ENCODE measurements around the gene GAA. TPM values are rescaled to one million over a fixed set of nuclear protein-coding genes. Genes with fewer than 3 reads are reported as not detected.
A peak's percentile ranks its signal among the peaks of the same experiment; 100 is the strongest.

The GAA gene
- total RNA-seq, 1 experiment from 2014 or later: 30.3 TPM

DNA sequence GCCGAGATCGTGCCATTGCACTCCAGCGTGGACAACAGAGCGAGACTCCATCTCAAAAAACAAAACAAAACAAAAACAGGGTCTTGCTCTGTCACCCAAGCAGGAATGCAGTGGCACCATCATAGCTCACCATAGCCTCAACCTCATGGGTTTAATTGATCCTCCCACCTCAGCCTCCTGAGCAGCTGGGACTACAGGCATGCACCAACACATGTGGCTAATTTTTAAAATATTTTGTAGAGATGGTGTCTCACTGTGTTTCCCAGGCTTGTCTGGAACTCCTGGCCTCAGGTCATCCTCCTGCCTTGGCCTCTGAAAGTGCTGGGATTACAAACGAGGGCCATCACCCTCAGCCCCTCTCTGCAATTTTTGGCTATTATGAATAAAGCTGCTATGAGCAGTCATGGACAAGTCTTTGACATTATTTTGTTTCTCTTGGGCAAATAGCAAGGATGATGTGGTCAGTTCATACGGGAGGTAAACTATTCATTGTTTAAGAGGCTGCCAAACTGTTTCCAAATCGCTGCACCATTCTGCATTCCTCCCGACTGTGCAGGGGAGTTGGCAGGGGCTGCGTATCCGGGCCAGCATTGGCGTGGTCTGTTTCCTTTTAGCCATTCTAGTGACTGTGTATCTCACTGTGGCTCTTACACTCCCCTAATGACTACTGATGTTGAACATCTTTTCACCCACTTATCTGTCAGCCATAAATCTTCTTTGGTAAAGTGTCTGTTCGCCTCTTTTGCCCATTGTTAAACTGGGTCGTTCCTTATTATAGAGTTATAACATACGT is 24.5 kb downstream of the GAA start:
- Histone ChIP-seq H2BK5ac (ENCODE audit: insufficient read length, low read length) (no peak overlapping the region), H4K8ac (replicated peaks; ENCODE audit: insufficient read length, low read depth, low read length) (no peak overlapping the region), H2BK120ac (ENCODE audit: low read depth, low read length, poor library complexity, severe bottlenecking) (no peak overlapping the region), H3K4ac (ENCODE audit: low read depth, low read length) (no peak overlapping the region), H2AFZ (ENCODE audit: low read length) (no peak overlapping the region), H2BK12ac (ENCODE audit: insufficient read length, low read depth, low read length) (no peak overlapping the region), H3K56ac (ENCODE audit: insufficient read length, low read depth, low read length) (no peak overlapping the region), H4K5ac (ENCODE audit: insufficient read length, low read depth, low read length) (no peak overlapping the region), H3T11ph (ENCODE audit: low read length) (no peak overlapping the region), H3K27ac (ENCODE audit: insufficient read length, low read depth, low read length) (no peak overlapping the region), H2AK5ac (ENCODE audit: insufficient read length, low read length) (no peak overlapping the region), H3K14ac (ENCODE audit: insufficient read depth, low read length) (no peak overlapping the region), H3K9ac (ENCODE audit: extremely low read depth, insufficient read length, low read length) (no peak overlapping the region), H3K27me3 (ENCODE audit: insufficient read depth, low read length) (no peaks in the 10 kb centered on the region), H3K79me1 (ENCODE audit: insufficient read depth, low read depth, low read length, poor library complexity, severe bottlenecking) (no peaks in the 10 kb centered on the region), H2BK15ac (ENCODE audit: low read depth, low read length) (no peak overlapping the region), H3K4me2 (ENCODE audit: insufficient read depth, insufficient read length, low read length) (no peak overlapping the region), H3K9me3 (ENCODE audit: control insufficient read depth, low read depth, low read length) (no peaks in the 10 kb centered on the region), H3K18ac (ENCODE audit: insufficient read length, low read depth, low read length) (no peak overlapping the region), H2BK20ac (ENCODE audit: low read depth, low read length, poor library complexity, severe bottlenecking) (no peak overlapping the region), H4K91ac (ENCODE audit: insufficient read length, low read depth, low read length) (no peak overlapping the region), H3K23ac (ENCODE audit: insufficient read length, low read depth, low read length) (no peak overlapping the region), H3K23me2 (ENCODE audit: insufficient read length, low read depth, low read length, poor library complexity, severe bottlenecking) (no peaks in the 10 kb centered on the region), H3K4me1 (ENCODE audit: insufficient read depth, low read length) (peaks cover 9% of the 10 kb centered on the region; the same call in 1 of the 2 replicates), H4K20me1 (ENCODE audit: control insufficient read depth, insufficient read depth, insufficient read length) (no peaks in the 10 kb centered on the region), H3K79me2 (ENCODE audit: insufficient read depth, low read length) (no peaks in the 10 kb centered on the region)
- Mint-ChIP-seq H3K27me3 (ENCODE audit: low read depth) (peaks cover 3% of the 10 kb centered on the region; the same call in 1 of the 2 replicates), H3K4me3 (no peak overlapping the region), H3K27ac (peak overlapping the region in 1 of 3 experiments; percentile 0; a peak in 1 of 7 replicates), H3K9me3 (no peaks in the 10 kb centered on the region), H3K36me3 (ENCODE audit: insufficient read depth in 1 of 3, low read depth in 3 of 3) (no peaks in the 10 kb centered on the region), H3K4me1 (peaks cover 28 to 48% of the 10 kb centered on the region in 2 experiments)
- TF ChIP-seq, protein P1, sequence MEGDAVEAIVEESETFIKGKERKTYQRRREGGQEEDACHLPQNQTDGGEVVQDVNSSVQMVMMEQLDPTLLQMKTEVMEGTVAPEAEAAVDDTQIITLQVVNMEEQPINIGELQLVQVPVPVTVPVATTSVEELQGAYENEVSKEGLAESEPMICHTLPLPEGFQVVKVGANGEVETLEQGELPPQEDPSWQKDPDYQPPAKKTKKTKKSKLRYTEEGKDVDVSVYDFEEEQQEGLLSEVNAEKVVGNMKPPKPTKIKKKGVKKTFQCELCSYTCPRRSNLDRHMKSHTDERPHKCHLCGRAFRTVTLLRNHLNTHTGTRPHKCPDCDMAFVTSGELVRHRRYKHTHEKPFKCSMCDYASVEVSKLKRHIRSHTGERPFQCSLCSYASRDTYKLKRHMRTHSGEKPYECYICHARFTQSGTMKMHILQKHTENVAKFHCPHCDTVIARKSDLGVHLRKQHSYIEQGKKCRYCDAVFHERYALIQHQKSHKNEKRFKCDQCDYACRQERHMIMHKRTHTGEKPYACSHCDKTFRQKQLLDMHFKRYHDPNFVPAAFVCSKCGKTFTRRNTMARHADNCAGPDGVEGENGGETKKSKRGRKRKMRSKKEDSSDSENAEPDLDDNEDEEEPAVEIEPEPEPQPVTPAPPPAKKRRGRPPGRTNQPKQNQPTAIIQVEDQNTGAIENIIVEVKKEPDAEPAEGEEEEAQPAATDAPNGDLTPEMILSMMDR (conservative IDR thresholded peaks at IDR 0.05): no peak
- DNase-seq: no peak
- no CpG with 5 or more reads among the region's 14 CpGs for WGBS (ENCODE audit: extremely low coverage, insufficient read length, low lambda C conversion rate)

Measured in H9 (cell line).